Epidermal melanocyte (primary cell): ENCODE measurements around the gene PRR5.

Experiments used
- DNase-seq: peaks from one replicate; pipeline ENCODE4 v3.0.0; 2011; ENCODE audit warnings: low spot score; ENCODE audit not compliant: insufficient read length

Gene PRR5

GRCh38 chr22:44691796-44692661 is 10.0 kb upstream of the PRR5 start:
- DNase-seq, result no peak

GRCh38 chr22:44692662-44693007 is 9.4 kb upstream of the PRR5 start:
- no peak for DNase-seq

GRCh38 chr22:44693145-44693544 is 8.9 kb upstream of the PRR5 start:
- DNase-seq, result no peak

DNA sequence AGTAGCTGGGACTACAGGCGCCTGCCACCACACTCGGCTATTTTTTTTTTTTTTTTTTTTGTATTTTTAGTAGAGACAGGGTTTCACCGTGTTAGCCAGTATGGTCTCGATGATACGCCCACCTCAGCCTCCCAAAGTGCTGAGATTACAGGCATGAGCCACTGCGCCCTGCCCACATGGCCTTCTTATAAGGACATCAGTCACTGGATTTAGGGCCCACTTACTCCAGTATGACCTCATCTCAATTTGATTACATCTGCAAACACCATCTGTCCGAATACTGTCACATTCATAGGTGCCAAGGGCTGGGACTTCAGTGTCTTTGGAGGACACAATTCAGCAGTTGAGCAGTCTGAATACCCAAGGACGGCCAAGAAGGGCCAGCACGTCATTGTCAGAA is 8.2 kb upstream of the PRR5 start:
- DNase-seq, result no peak

- peak; percentile 85 for DNase-seq
Measured at GRCh38 chr22:44697423-44698141, 4.4 kb upstream of the PRR5 start.

GRCh38 chr22:44698531-44699421 is 3.2 kb upstream of the PRR5 start:
- peak; percentile 61 for DNase-seq

DNA sequence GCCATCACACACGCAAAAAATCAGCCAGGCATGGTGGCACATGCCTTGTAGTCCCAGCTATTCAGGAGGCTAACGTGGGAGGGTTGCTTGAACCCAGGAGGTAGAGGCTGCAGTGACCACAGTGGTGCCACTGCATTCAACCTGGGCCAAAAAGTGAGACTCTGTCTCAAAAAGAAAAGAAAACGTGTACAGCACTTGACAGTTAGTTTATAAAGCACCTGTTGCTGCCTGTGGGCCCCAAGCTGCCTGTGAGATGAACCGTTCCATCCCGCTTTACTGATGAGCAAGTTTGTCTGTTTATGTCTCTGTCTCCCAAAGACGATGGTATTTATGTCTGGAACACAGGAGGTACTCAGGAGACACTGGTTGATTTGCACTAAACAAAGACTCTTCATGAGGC is 1.5 kb upstream of the PRR5 start:
- no peak for DNase-seq

GRCh38 chr22:44701187-44701790 is 715 bp upstream of the PRR5 start:
- DNase-seq, result no peak

- DNase-seq, result peak; percentile 43
Measured at GRCh38 chr22:44702479-44703198, 635 bp downstream of the PRR5 start.

GRCh38 chr22:44703255-44703870 is 1.4 kb downstream of the PRR5 start:
- DNase-seq, result no peak

GRCh38 chr22:44704159-44705021 is 2.4 kb downstream of the PRR5 start:
- DNase-seq, result no peak

DNA sequence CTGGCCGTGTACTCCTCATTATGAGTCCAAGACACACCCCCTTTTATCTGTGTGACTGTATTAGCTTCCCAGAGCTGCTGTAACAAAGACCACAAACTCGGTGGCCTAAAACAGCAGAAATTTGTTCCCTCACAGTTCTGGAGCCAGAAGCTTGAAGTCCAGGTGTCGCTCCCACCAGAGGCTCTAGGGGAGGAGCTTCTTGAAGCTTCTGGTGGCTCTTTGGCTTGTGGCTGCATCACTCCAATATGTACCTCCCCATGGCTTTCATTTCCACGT is 3.0 kb downstream of the PRR5 start:
- DNase-seq, result no peak

DNA sequence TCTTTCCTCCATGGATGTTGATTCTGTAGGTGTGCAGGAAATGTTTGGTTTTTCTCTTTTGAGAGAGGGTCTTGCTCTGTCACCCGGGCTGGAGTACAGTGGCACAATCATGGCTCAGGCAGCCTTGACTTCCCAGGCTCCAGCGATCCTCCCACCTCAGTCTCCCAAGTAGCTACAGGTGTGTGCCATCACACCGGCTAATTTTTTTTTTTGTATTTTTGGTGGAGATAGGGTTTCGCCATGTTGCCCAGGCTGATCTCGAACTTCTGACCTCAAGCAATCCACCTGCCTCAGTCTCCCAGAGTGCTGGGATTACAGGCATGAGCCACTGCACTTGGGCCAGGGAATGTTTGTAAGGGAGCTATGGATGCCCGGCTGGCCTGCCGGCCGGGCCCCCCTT is 4.5 kb downstream of the PRR5 start:
- no peak for DNase-seq

DNA sequence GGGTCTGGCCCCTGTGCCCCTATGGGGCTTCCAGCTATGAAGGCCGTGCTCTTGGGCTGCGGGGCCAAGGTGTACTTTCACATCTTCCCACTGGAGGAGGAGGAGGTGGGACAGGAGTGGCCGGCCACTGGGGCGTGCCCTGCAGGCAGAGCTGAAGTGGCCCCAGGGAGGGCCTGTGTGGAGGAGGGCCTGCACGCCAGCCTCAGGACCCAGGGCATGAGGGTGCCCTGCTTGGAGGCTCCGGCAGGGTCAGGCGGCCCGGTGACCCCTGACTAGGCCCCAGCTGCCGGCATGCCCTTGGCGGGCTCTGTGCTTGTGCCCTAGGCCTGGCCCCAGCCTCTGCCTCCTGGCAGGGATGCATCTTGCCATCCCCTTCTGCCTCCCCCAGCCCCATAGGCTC is 5.2 kb downstream of the PRR5 start:
- DNase-seq, result no peak

DNA sequence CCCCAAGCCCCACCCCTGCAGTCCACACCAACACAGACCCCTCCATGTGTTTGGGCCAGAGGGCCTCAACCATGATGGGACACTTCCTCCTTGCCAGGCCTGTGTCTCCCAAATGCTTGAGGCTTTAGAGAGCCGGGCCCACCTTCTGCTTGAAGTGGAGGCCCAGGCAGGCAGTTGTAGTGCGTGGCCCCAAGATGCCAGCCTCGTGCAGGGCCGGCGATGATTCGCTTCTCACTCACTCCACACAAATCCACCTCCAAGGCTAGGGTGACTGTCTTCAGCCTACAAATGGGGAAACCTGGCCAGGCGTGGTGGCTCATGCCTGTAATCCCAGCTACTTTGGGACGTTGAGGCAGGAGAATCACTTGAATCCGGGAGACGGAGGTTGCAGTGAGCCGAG is 5.7 kb downstream of the PRR5 start:
- no peak for DNase-seq

DNA sequence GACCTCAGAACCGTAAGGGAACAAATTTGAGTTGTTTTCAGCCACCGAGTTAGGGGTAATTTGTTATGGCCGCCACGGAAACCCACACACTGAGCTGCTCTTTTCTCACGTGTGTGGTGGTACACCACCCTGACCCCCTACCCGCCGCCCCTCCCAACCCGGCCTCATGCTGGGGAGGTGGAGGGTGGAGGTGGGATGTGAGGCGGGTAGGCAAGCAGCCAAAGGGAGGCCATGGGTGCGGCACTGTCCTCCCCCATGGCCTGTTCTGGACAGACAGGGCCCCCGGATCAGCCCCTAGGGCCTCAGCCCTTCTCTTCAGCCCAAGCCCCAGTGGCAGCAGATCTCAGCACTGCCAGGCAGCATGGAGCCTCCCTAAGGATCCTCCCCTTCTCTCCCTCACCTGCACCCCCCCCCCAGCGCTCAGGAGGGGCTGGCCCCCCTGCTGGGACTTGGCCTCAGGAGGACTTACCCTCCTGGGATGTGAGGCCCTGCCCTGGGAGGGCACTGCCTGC is 7.9 kb downstream of the PRR5 start:
- no peak for DNase-seq

DNA sequence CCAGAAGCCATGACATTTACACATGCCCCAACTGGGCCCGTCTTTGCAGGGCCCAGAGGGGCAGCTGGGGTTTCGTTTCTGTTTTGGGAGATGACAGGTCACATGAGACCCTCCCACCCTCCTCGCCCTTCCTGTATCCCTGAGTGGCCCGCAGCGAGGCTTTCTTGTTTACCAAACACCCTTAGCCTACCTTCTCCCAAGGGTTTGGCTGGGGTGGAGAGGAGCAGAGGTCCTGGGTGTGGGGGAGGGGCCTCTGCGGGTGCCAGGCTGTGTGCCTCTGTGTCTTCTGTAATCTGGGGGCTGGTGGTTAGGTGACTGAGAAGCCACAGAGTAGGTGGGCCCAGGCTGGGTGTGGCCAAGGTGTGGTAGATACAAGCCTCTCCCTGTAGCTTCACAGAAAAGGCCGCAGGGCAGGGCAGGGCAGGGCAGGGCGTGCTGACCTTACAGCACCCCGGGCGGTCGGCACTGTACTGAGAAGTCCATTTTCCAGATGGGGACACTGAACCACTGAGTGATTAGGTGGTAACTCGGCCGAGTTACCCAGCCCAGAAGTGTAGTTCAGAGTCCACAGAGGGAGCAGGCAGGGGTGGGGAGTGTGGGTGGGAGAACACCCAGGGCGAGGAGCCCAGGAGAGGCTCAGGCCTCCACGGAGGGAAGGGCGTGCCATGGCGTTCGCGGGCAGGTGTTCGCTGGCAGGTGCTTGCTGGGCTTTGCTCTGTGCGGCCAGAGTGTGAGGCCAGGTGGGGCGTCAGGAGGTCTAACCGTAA is 8.7 kb downstream of the PRR5 start:
- no peak for DNase-seq

- no peak for DNase-seq
Measured at GRCh38 chr22:44711241-44711560, 9.2 kb downstream of the PRR5 start.
